Keratinocyte (primary cell): ENCODE measurements around the gene APP. TPM values are rescaled to one million over a fixed set of nuclear protein-coding genes. Genes with fewer than 3 reads are reported as not detected.
A peak's percentile ranks its signal among the peaks of the same experiment; 100 is the strongest.

Experiments
- DNase-seq: peaks from one replicate; pipeline ENCODE4 v3.0.0-alpha.2; 2011; ENCODE audit warnings: low read depth, missing footprints, low spot score
- FAIRE-seq: peaks from 2 replicates; lab custom pipeline; 2011; peaks lifted over from hg19 to GRCh38; lab: Jason Lieb, UNC
- H2AFZ ChIP-seq: 2 replicates; pipeline ENCODE4 v1.6.0; 2012; ENCODE audit warnings: low read length, control low read depth, inconsistent platforms; ENCODE audit not compliant: control insufficient read depth
- H3K27ac ChIP-seq: 2 replicates; pipeline ENCODE4 v1.5.1; 2011; ENCODE audit warnings: low read length; ENCODE audit not compliant: control insufficient read depth, insufficient read depth
- H3K27me3 ChIP-seq: 3 replicates; pipeline ENCODE4 v1.6.0; 2011; ENCODE audit warnings: low read length; ENCODE audit not compliant: control insufficient read depth, insufficient read depth; ENCODE audit errors: extremely low read depth
- H3K36me3 ChIP-seq, 2 experiments: 2 replicates in 1 of 2; 3 replicates in 1 of 2; pipeline ENCODE4 v1.5.1; 2011; ENCODE audit warnings: low read length in 2 of 2, mild to moderate bottlenecking in 1 of 2; ENCODE audit not compliant: control insufficient read depth in 2 of 2, insufficient read depth in 2 of 2; ENCODE audit errors: extremely low read depth in 1 of 2
- H3K4me1 ChIP-seq: 3 replicates; pipeline ENCODE4 v1.5.1; 2011; ENCODE audit warnings: low read length; ENCODE audit not compliant: control insufficient read depth, insufficient read depth; ENCODE audit errors: extremely low read depth
- H3K4me2 ChIP-seq: 3 replicates; pipeline ENCODE4 v1.6.0; 2011; ENCODE audit warnings: low read depth, low read length; ENCODE audit not compliant: control insufficient read depth, insufficient read depth; ENCODE audit errors: extremely low read depth
- H3K4me3 ChIP-seq, 3 experiments: fragments of 200-600 bp in 1 of 3; sonication (generic) in 1 of 3; 2 replicates in 2 of 3; 3 replicates in 1 of 3; pipeline ENCODE4 v1.5.1; 2011 to 2016; ENCODE audit warnings: low read length in 3 of 3, mild to moderate bottlenecking in 3 of 3, control low read depth in 2 of 3, inconsistent platforms in 1 of 3, low read depth in 1 of 3, mixed read lengths in 1 of 3, mixed run types in 1 of 3, moderate library complexity in 1 of 3; ENCODE audit not compliant: control insufficient read depth in 2 of 3, insufficient read depth in 2 of 3; ENCODE audit errors: extremely low read depth in 1 of 3
- H3K79me2 ChIP-seq: 2 replicates; pipeline ENCODE4 v1.6.0; 2012; ENCODE audit warnings: low read length; ENCODE audit not compliant: control insufficient read depth, insufficient read depth
- H3K9ac ChIP-seq: 3 replicates; pipeline ENCODE4 v1.6.0; 2011; ENCODE audit warnings: low read length; ENCODE audit not compliant: control insufficient read depth, insufficient read depth; ENCODE audit errors: extremely low read depth
- H3K9me1 ChIP-seq: 3 replicates; pipeline ENCODE4 v1.6.0; 2011; ENCODE audit warnings: low read length; ENCODE audit not compliant: control insufficient read depth, insufficient read depth; ENCODE audit errors: extremely low read depth
- H3K9me3 ChIP-seq: 2 replicates; pipeline ENCODE4 v1.5.1; 2012; ENCODE audit warnings: low read depth, low read length; ENCODE audit not compliant: control insufficient read depth
- H4K20me1 ChIP-seq: 3 replicates; pipeline ENCODE4 v1.6.0; 2011; ENCODE audit warnings: low read length; ENCODE audit not compliant: control insufficient read depth, insufficient read depth; ENCODE audit errors: extremely low read depth
- CTCF ChIP-seq, 3 experiments: IDR thresholded peaks in 1 of 3; conservative IDR thresholded peaks in 1 of 3; optimal IDR thresholded peaks in 1 of 3; 2 replicates in 2 of 3; 3 replicates in 1 of 3; pipeline versions ENCODE3 to v1.5.1; 2011; ENCODE audit warnings: low read length in 3 of 3, mild to moderate bottlenecking in 3 of 3, moderate library complexity in 2 of 3, control low read depth in 1 of 3, inconsistent platforms in 1 of 3; ENCODE audit not compliant: insufficient read depth in 2 of 3; ENCODE audit errors: extremely low read depth in 1 of 3
- EZH2 ChIP-seq: IDR thresholded peaks from one replicate; pipeline ENCODE4 v1.6.1; 2012; ENCODE audit warnings: inconsistent platforms, mild to moderate bottlenecking, low read length, moderate library complexity
- dilution Hi-C: fragments of 300-500 bp; cut with MboI; formaldehyde crosslinking; loops from one replicate; pipeline ENCODE4 v1.7.0; 2020; ENCODE audit warnings: low sequenced_read_pairs; ENCODE audit not compliant: extremely low pct_ligation_motif_present
- polyA plus RNA-seq, 5 experiments: library from polyadenylated mRNA; depleted of rRNA in 3 of 5; stranded (reverse) in 3 of 5; stranded (forward) in 1 of 5; unstranded in 1 of 5; fragments of >200 nt; gene quantifications; 1 replicate in 1 of 5; 2 replicates in 3 of 5; 3 replicates in 1 of 5; pipeline versions ENCODE4 v1.2.1 to v1.2.3, GENCODE V29; 2011 to 2012; ENCODE audit warnings: missing spikeins in 2 of 5, low read depth in 1 of 5, low replicate concordance in 1 of 5

Gene APP
- polyA plus RNA-seq, 1 donor (not counting 4 experiments of a cell fraction or from before 2014, with no cell fraction given): 1,015 TPM

- Histone ChIP-seq H3K9me3 (no peaks in the 10 kb centered on the region), H3K79me2 (peaks cover 85% of the 10 kb centered on the region), H3K36me3 (peaks cover 3 to 12% of the 10 kb centered on the region in 2 experiments), H4K20me1 (peaks cover 9% of the 10 kb centered on the region), H3K9me1 (no peaks in the 10 kb centered on the region), H3K27ac (peak overlapping the region; percentile 87), H3K4me3 (peak overlapping the region in 1 of 3 experiments; percentile 7), H2AFZ (no peak overlapping the region), H3K27me3 (no peaks in the 10 kb centered on the region), H3K4me2 (peak overlapping the region; percentile 53), H3K9ac (peak overlapping the region; percentile 64), H3K4me1 (peaks cover 32% of the 10 kb centered on the region)
- dilution Hi-C loops: no loop called here
- DNase-seq: no peak
- FAIRE-seq: peak; percentile 43
- no peak for TF ChIP-seq CTCF (optimal IDR thresholded peaks at IDR 0.05 in 1 of 3, IDR thresholded peaks at IDR 0.05 in 1 of 3, conservative IDR thresholded peaks at IDR 0.05 in 1 of 3; ENCODE audit: extremely low read depth in 1 of 3, insufficient read depth in 2 of 3, low read length in 3 of 3)
- TF ChIP-seq EZH2: no peak
These were observed 71.7 kb downstream of the APP start for GRCh38 chr21:26098772-26099397.

- H3K79me2 ChIP-seq: peaks cover 85% of the 10 kb centered on the region
- no peak overlapping the region for H3K4me2 ChIP-seq
- no peak overlapping the region for H3K27ac ChIP-seq
- no peak overlapping the region for H3K9ac ChIP-seq
- no peaks in the 10 kb centered on the region for H3K9me3 ChIP-seq
- TF ChIP-seq EZH2 (no peak), CTCF (optimal IDR thresholded peaks at IDR 0.05 in 1 of 3, IDR thresholded peaks at IDR 0.05 in 1 of 3, conservative IDR thresholded peaks at IDR 0.05 in 1 of 3; ENCODE audit: extremely low read depth in 1 of 3, insufficient read depth in 2 of 3, low read length in 3 of 3) (no peak)
- FAIRE-seq (no peak), DNase-seq (no peak)
- dilution Hi-C loops: no loop called here
- peaks cover 6% of the 10 kb centered on the region for H4K20me1 ChIP-seq
- no peaks in the 10 kb centered on the region for H3K27me3 ChIP-seq
- no peak overlapping the region for H2AFZ ChIP-seq
- H3K4me3 ChIP-seq: no peak overlapping the region
- H3K9me1 ChIP-seq: no peaks in the 10 kb centered on the region
- H3K36me3 ChIP-seq: peaks cover 0 to 11% of the 10 kb centered on the region in 2 experiments
- H3K4me1 ChIP-seq: peaks cover 30% of the 10 kb centered on the region
These were observed 73.1 kb downstream of the APP start for GRCh38 chr21:26097475-26097874.
